ENCODE results near the gene FBXW8. TPM values are rescaled to one million over a fixed set of nuclear protein-coding genes. Genes with fewer than 3 reads are reported as not detected.

Gene FBXW8
- polyA plus RNA-seq, 3 donors: 2.0 to 5.2 (median 2.7) TPM

DNA sequence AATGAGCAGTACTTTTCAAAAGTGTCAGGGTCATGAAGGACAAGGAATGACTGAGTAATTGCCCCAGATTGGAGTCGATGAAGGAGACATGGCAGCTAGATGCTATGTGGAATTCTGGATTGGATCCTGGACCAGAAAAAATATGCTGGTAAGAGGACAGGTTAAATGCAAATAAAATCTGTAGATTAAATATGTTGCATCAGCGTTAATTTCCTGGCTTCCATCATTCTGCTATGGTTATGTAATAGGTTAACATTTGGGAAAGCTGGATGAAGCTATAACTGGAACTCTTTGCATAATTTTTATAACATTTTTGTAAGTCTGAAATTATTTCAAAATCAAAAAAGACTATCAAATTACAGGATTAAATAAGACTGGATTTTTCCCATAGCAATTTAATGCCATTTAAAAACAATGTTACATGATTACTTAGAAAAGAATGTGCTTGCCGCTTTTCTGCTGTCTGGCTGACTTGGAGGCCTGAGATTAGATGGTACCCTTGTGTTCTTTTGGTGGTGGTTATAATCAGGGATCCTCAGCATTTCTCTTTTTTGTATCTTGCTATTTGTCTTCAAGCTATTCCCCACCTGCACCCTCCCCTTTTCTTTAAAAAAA lies 65.1 kb downstream of the FBXW8 start:
- Mint-ChIP-seq H3K36me3 (peaks cover 13 to 18% of the 10 kb centered on the region in 2 donors), H3K27me3 (ENCODE audit: low read depth in 3 of 3) (peaks cover 0 to 1% (median 0%) of the 10 kb centered on the region in 3 donors), H3K27ac (no peak overlapping the region), H3K4me1 (no peaks in the 10 kb centered on the region), H3K9me3 (peaks cover 0 to 1% (median 0%) of the 10 kb centered on the region in 7 donors), H3K4me3 (no peak overlapping the region)
- Histone ChIP-seq H3K36me3 (replicated peaks in 1 of 2; ENCODE audit: control insufficient read depth in 1 of 2, insufficient read depth in 2 of 2, low read length in 2 of 2) (peaks cover 6 to 21% of the 10 kb centered on the region in 2 donors), H3K9me3 (replicated peaks in 1 of 2; ENCODE audit: control insufficient read depth in 1 of 2, insufficient read depth in 1 of 2, low read length in 2 of 2) (no peaks in the 10 kb centered on the region), H2AFZ (ENCODE audit: insufficient read depth, low read depth, low read length, poor library complexity, severe bottlenecking) (no peak overlapping the region), H3K79me2 (ENCODE audit: insufficient read depth, low read length) (no peaks in the 10 kb centered on the region), H3K27ac (ENCODE audit: low read depth in 1 of 2, low read length in 2 of 2) (no peak overlapping the region), H3K27me3 (ENCODE audit: control insufficient read depth in 2 of 2, insufficient read depth in 2 of 2, low read length in 2 of 2) (no peaks in the 10 kb centered on the region), H3K4me2 (replicated peaks; ENCODE audit: extremely low read depth, low read length, poor library complexity, severe bottlenecking) (no peak overlapping the region), H3K4me3 (replicated peaks in 1 of 3; ENCODE audit: low read depth in 2 of 3, low read length in 3 of 3) (no peak overlapping the region), H3K9ac (ENCODE audit: insufficient read depth, low read length, poor library complexity, severe bottlenecking) (no peak overlapping the region), H3K4me1 (ENCODE audit: control insufficient read depth in 1 of 2, insufficient read depth in 2 of 2, low read length in 2 of 2) (no peaks in the 10 kb centered on the region), H4K20me1 (ENCODE audit: insufficient read depth, low read length) (no peaks in the 10 kb centered on the region)
- intact Hi-C loops (cut with micrococcal nuclease): no loop called here
- DNase-seq: no peak
- WGBS (ENCODE audit: insufficient coverage): 100% methylated on average over 1 of the region's 3 CpGs
- TF ChIP-seq, protein P1, sequence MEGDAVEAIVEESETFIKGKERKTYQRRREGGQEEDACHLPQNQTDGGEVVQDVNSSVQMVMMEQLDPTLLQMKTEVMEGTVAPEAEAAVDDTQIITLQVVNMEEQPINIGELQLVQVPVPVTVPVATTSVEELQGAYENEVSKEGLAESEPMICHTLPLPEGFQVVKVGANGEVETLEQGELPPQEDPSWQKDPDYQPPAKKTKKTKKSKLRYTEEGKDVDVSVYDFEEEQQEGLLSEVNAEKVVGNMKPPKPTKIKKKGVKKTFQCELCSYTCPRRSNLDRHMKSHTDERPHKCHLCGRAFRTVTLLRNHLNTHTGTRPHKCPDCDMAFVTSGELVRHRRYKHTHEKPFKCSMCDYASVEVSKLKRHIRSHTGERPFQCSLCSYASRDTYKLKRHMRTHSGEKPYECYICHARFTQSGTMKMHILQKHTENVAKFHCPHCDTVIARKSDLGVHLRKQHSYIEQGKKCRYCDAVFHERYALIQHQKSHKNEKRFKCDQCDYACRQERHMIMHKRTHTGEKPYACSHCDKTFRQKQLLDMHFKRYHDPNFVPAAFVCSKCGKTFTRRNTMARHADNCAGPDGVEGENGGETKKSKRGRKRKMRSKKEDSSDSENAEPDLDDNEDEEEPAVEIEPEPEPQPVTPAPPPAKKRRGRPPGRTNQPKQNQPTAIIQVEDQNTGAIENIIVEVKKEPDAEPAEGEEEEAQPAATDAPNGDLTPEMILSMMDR (IDR thresholded peaks at IDR 0.05): no peak

GRCh38 chr12:116977465-116978380 lies 67.0 kb downstream of the FBXW8 start:
- no peak overlapping the region for H3K27ac ChIP-seq (ENCODE audit: low read depth in 1 of 2, low read length in 2 of 2)
- H3K4me1 ChIP-seq (ENCODE audit: control insufficient read depth in 1 of 2, insufficient read depth in 2 of 2, low read length in 2 of 2): no peaks in the 10 kb centered on the region
- intact Hi-C loops (cut with micrococcal nuclease): no loop called here
- peaks cover 6 to 9% of the 10 kb centered on the region in 2 donors for H3K36me3 ChIP-seq (replicated peaks in 1 of 2; ENCODE audit: control insufficient read depth in 1 of 2, insufficient read depth in 2 of 2, low read length in 2 of 2)
- H4K20me1 ChIP-seq (ENCODE audit: insufficient read depth, low read length): no peaks in the 10 kb centered on the region
- Mint-ChIP-seq H3K27me3 (ENCODE audit: low read depth in 3 of 3) (peaks cover 0 to 1% (median 0%) of the 10 kb centered on the region in 3 donors), H3K9me3 (no peaks in the 10 kb centered on the region), H3K4me1 (no peaks in the 10 kb centered on the region), H3K4me3 (no peak overlapping the region), H3K36me3 (peaks cover 11 to 14% of the 10 kb centered on the region in 2 donors), H3K27ac (no peak overlapping the region)
- H3K27me3 ChIP-seq (ENCODE audit: control insufficient read depth in 2 of 2, insufficient read depth in 2 of 2, low read length in 2 of 2): no peaks in the 10 kb centered on the region
- TF ChIP-seq, protein P1 (IDR thresholded peaks at IDR 0.05): no peak
- WGBS (ENCODE audit: insufficient coverage): 93% methylated on average over 7 of the region's 13 CpGs
- no peak overlapping the region for H2AFZ ChIP-seq (ENCODE audit: insufficient read depth, low read depth, low read length, poor library complexity, severe bottlenecking)
- H3K4me2 ChIP-seq (replicated peaks; ENCODE audit: extremely low read depth, low read length, poor library complexity, severe bottlenecking): no peak overlapping the region
- H3K79me2 ChIP-seq (ENCODE audit: insufficient read depth, low read length): no peaks in the 10 kb centered on the region
- H3K9me3 ChIP-seq (replicated peaks in 1 of 2; ENCODE audit: control insufficient read depth in 1 of 2, insufficient read depth in 1 of 2, low read length in 2 of 2): no peaks in the 10 kb centered on the region
- no peak overlapping the region for H3K9ac ChIP-seq (ENCODE audit: insufficient read depth, low read length, poor library complexity, severe bottlenecking)
- no peak overlapping the region for H3K4me3 ChIP-seq (replicated peaks in 1 of 3; ENCODE audit: low read depth in 2 of 3, low read length in 3 of 3)
- DNase-seq: no peak

Data from CD14-positive monocyte (primary cell).